Panc1 (cell line): ENCODE measurements around the gene CCL22. TPM values are rescaled to one million over a fixed set of nuclear protein-coding genes. Genes with fewer than 3 reads are reported as not detected.

Source experiments
- ATAC-seq: fragments of 200-7000 bp; cut with Tn5 transposase; 2 replicates; pipeline ENCODE4 v1.9.1; 2020; ENCODE audit warnings: mild to moderate bottlenecking, moderate library complexity
- BruUV-seq: library from RNA; stranded (reverse); fragments of 400-500 nt; replicated peaks from 2 replicates; lab custom pipeline; 2021; lab: Mats Ljungman, UMichigan
- CTCF ChIA-PET: fragments of 300-600 bp; sonication (Branson Sonifier 250); formaldehyde crosslinking; loops from one replicate; lab custom pipeline; 2022; ENCODE audit warnings: antibody characterized with exemption; lab: Charles Lee
- POLR2A ChIA-PET: fragments of 300-600 bp; sonication (Branson Sonifier 250); formaldehyde crosslinking; loops from one replicate; lab custom pipeline; 2022; ENCODE audit warnings: antibody characterized with exemption; lab: Charles Lee
- DNase-seq: peaks from one replicate; pipeline ENCODE4 v3.0.0-alpha.2; 2010; ENCODE audit warnings: low read depth, low spot score
- H3K27ac ChIP-seq: 2 replicates; pipeline ENCODE4 v1.5.1; 2011; ENCODE audit warnings: mild to moderate bottlenecking, low read length, inconsistent platforms
- H3K27me3 ChIP-seq: fragments of 200-500 bp; sonication (Bioruptor generic); 2 replicates; pipeline ENCODE4 v1.6.0; 2014; ENCODE audit warnings: low read length, inconsistent platforms; ENCODE audit not compliant: control insufficient read depth, insufficient read depth
- H3K36me3 ChIP-seq: fragments of 200-500 bp; sonication (Bioruptor generic); 2 replicates; pipeline ENCODE4 v1.5.1; 2014; ENCODE audit warnings: inconsistent platforms, mild to moderate bottlenecking, low read length, moderate library complexity; ENCODE audit not compliant: control insufficient read depth, insufficient read depth
- H3K4me1 ChIP-seq: 2 replicates; pipeline ENCODE4 v1.5.1; 2011; ENCODE audit warnings: inconsistent platforms, mild to moderate bottlenecking, low read length, moderate library complexity; ENCODE audit not compliant: control insufficient read depth, insufficient read depth
- H3K4me3 ChIP-seq, 2 experiments: 2 replicates each; pipeline ENCODE4 v1.5.1; 2011 to 2012; ENCODE audit warnings: low read depth in 2 of 2, low read length in 2 of 2, mild to moderate bottlenecking in 2 of 2, inconsistent platforms in 1 of 2, moderate library complexity in 1 of 2
- H3K9me3 ChIP-seq: fragments of 200-500 bp; sonication (Bioruptor generic); 2 replicates; pipeline ENCODE4 v1.5.1; 2014; ENCODE audit warnings: low read depth, mild to moderate bottlenecking, inconsistent platforms, low read length, moderate library complexity; ENCODE audit not compliant: control insufficient read depth, insufficient read depth
- CTCF ChIP-seq: fragments of 450-650 bp; IDR thresholded peaks from 2 replicates; pipeline ENCODE4 v1.5.1; 2017; ENCODE audit warnings: mild to moderate bottlenecking
- POLR2AphosphoS5 ChIP-seq: IDR thresholded peaks from 2 replicates; pipeline ENCODE4 v1.6.1; 2012; ENCODE audit warnings: mild to moderate bottlenecking, low read depth, low read length, moderate library complexity
- REST ChIP-seq, 2 experiments: IDR thresholded peaks; 2 replicates each; pipeline ENCODE4 v1.6.1; 2011 to 2012; ENCODE audit warnings: low read depth in 2 of 2, control low read depth in 1 of 2, low read length in 1 of 2, mild to moderate bottlenecking in 1 of 2, moderate library complexity in 1 of 2; ENCODE audit not compliant: insufficient read depth in 1 of 2
- SIN3A ChIP-seq: IDR thresholded peaks from 2 replicates; pipeline ENCODE4 v1.6.1; 2012; ENCODE audit warnings: low read depth, mild to moderate bottlenecking, low read length, moderate library complexity, borderline replicate concordance; ENCODE audit not compliant: insufficient read depth
- TCF7L2 ChIP-seq: IDR thresholded peaks from 2 replicates; pipeline ENCODE4 v1.6.1; 2011; ENCODE audit warnings: mild to moderate bottlenecking, low read depth, low read length, inconsistent platforms
- in situ Hi-C: cut with HindIII; loops from 2 replicates; pipeline ENCODE4 v1.10.0; 2016; ENCODE audit warnings: low sequenced_read_pairs, low pct_unique_long_range_greater_than_20kb
- intact Hi-C: fragments of 100-400 bp; cut with micrococcal nuclease; formaldehyde crosslinking; loops from one replicate; pipeline ENCODE4 v1.10.0; 2022; ENCODE audit not compliant: unreplicated experiment
- total RNA-seq: library from RNA; stranded (reverse); gene quantifications from one replicate; pipeline ENCODE4 v1.2.1, GENCODE V29; 2021; ENCODE audit not compliant: unreplicated experiment

The CCL22 gene
- total RNA-seq, 1 experiment from 2014 or later = 0.39 TPM

- Histone ChIP-seq H3K36me3 (no peaks in the 10 kb centered on the region), H3K9me3 (no peaks in the 10 kb centered on the region), H3K4me1 (no peaks in the 10 kb centered on the region), H3K4me3 (no peak overlapping the region), H3K27me3 (no peaks in the 10 kb centered on the region), H3K27ac (no peak overlapping the region)
- CTCF ChIA-PET = interaction anchor here (0.7 kb wide), 1 partner anchor 84 kb away, joined by 3 read pairs; no protein-coding TSS in a partner anchor
- in situ Hi-C loops (no loop called here), intact Hi-C loops (no loop called here)
- TF ChIP-seq REST (IDR thresholded peaks at IDR 0.05; ENCODE audit: insufficient read depth in 1 of 2, low read depth in 2 of 2, low read length in 1 of 2) (no peak), SIN3A (no peak)
- ATAC-seq (no peak), DNase-seq (no peak)
- POLR2A ChIA-PET = interaction anchor here (0.7 kb wide), 1 partner anchor 333 kb away, joined by 9 read pairs; no protein-coding TSS in a partner anchor
- no TSS peak for BruUV-seq
Observed at GRCh38 chr16:57386381-57386951, 27.9 kb downstream of the CCL22 start.

GRCh38 chr16:57387598-57388354, 29.2 kb downstream of the CCL22 start:
- in situ Hi-C loops (no loop called here), intact Hi-C loops (no loop called here)
- Histone ChIP-seq H3K4me1 (no peaks in the 10 kb centered on the region), H3K27me3 (no peaks in the 10 kb centered on the region), H3K9me3 (no peaks in the 10 kb centered on the region), H3K27ac (no peak overlapping the region), H3K36me3 (no peaks in the 10 kb centered on the region), H3K4me3 (no peak overlapping the region)
- ATAC-seq = no peak
- no peak for DNase-seq
- no peak for TF ChIP-seq SIN3A
- TF ChIP-seq TCF7L2 = no peak
- no peak for TF ChIP-seq CTCF
- no peak for TF ChIP-seq POLR2AphosphoS5
- TF ChIP-seq REST (IDR thresholded peaks at IDR 0.05; ENCODE audit: insufficient read depth in 1 of 2, low read depth in 2 of 2, low read length in 1 of 2) = no peak
- ChIA-PET CTCF (interaction anchor here (0.7 kb wide), 1 partner anchor 22 kb away, joined by 13 read pairs; no protein-coding TSS in a partner anchor), POLR2A (no interaction called here)
- BruUV-seq = no TSS peak
